SK-N-SH (cell line): ENCODE measurements around the gene XPO1. TPM values are rescaled to one million over a fixed set of nuclear protein-coding genes. Genes with fewer than 3 reads are reported as not detected.
"Not testable (repeated sequence)": the region's sequence is repeated elsewhere in the genome, so short reads cannot be mapped to it uniquely, and the experiment has no call there.

Experiments
- CTCF ChIA-PET: fragments of 300-600, 350-600 bp; formaldehyde crosslinking; extraction: SDS; loops from one replicate; lab custom pipeline; 2021; lab: Yijun Ruan, JAX
- POLR2A ChIA-PET: fragments of 350-600 bp; sonication (Branson Sonifier 250); formaldehyde crosslinking; extraction: SDS; loops from one replicate; lab custom pipeline; 2020; ENCODE audit warnings: antibody characterized with exemption, inconsistent platforms; lab: Yijun Ruan, JAX
- DNase-seq: peaks from one replicate; pipeline ENCODE4 v3.0.0; 2012
- H2AFZ ChIP-seq: fragments of 200-600 bp; sonication (generic); 2 replicates; pipeline ENCODE4 v1.8.1; 2016; ENCODE audit warnings: antibody characterized with exemption, mild to moderate bottlenecking, low read depth
- H3F3A ChIP-seq: fragments of 200-600 bp; sonication (generic); replicated peaks from 2 replicates; pipeline ENCODE3; 2016; ENCODE audit warnings: antibody characterized with exemption, mild to moderate bottlenecking; ENCODE audit not compliant: insufficient read depth
- H3K27ac ChIP-seq, 2 experiments: fragments of 200-500 bp in 1 of 2; fragments of 200-600 bp in 1 of 2; sonication (Bioruptor generic) in 1 of 2; sonication (generic), shearing (Covaris generic) in 1 of 2; 2 replicates each; pipeline versions ENCODE4 v1.5.1 to v1.6.1; 2014 to 2016; ENCODE audit warnings: low read depth in 2 of 2, inconsistent platforms in 1 of 2, low read length in 1 of 2, mild to moderate bottlenecking in 1 of 2, mixed read lengths in 1 of 2
- H3K27me3 ChIP-seq: fragments of 200-600 bp; sonication (generic), shearing (Covaris generic); 2 replicates; pipeline ENCODE4 v1.6.1; 2016; ENCODE audit warnings: mixed run types; ENCODE audit not compliant: insufficient read depth
- H3K36me3 ChIP-seq, 2 experiments: fragments of 200-500 bp in 1 of 2; fragments of 200-600 bp in 1 of 2; sonication (Bioruptor generic) in 1 of 2; sonication (generic) in 1 of 2; replicated peaks in 1 of 2; 2 replicates each; pipeline versions ENCODE3 to v1.5.1; 2014 to 2016; ENCODE audit warnings: low read length in 1 of 2, mild to moderate bottlenecking in 1 of 2; ENCODE audit not compliant: insufficient read depth in 2 of 2, control insufficient read depth in 1 of 2
- H3K4me1 ChIP-seq, 2 experiments: fragments of 200-500 bp in 1 of 2; fragments of 200-600 bp in 1 of 2; sonication (Bioruptor generic) in 1 of 2; sonication (generic), shearing (Covaris generic) in 1 of 2; 2 replicates each; pipeline versions ENCODE4 v1.5.1 to v1.6.1; 2014 to 2016; ENCODE audit warnings: low read depth in 1 of 2, low read length in 1 of 2, mixed run types in 1 of 2; ENCODE audit not compliant: insufficient read depth in 2 of 2, control insufficient read depth in 1 of 2
- H3K4me2 ChIP-seq: fragments of 200-600 bp; sonication (generic), shearing (Covaris generic); 2 replicates; pipeline ENCODE4 v1.6.1; 2017; ENCODE audit warnings: mixed run types
- H3K4me3 ChIP-seq, 2 experiments: fragments of 200-500 bp in 1 of 2; fragments of 200-600 bp in 1 of 2; sonication (Bioruptor generic) in 1 of 2; sonication (generic), shearing (Covaris generic) in 1 of 2; 2 replicates each; pipeline versions ENCODE4 v1.5.1 to v1.8.1; 2014 to 2016; ENCODE audit warnings: low read depth in 2 of 2, inconsistent platforms in 1 of 2, low read length in 1 of 2, mild to moderate bottlenecking in 1 of 2, mixed read lengths in 1 of 2, moderate library complexity in 1 of 2
- H3K79me2 ChIP-seq: fragments of 200-600 bp; sonication (generic); 2 replicates; pipeline ENCODE4 v1.8.1; 2017; ENCODE audit warnings: mild to moderate bottlenecking; ENCODE audit not compliant: insufficient read depth
- H3K9ac ChIP-seq: fragments of 200-600 bp; sonication (generic); 2 replicates; pipeline ENCODE4 v1.6.1; 2017; ENCODE audit warnings: mixed run types
- H3K9me2 ChIP-seq: fragments of 200-600 bp; sonication (generic); 2 replicates; pipeline ENCODE4 v1.6.1; 2017; ENCODE audit warnings: mixed run types
- H3K9me3 ChIP-seq: fragments of 200-600 bp; sonication (generic); 2 replicates; pipeline ENCODE4 v1.6.1; 2017; ENCODE audit warnings: mixed run types, mild to moderate bottlenecking, moderate library complexity
- H4K20me1 ChIP-seq: fragments of 200-600 bp; sonication (generic); 2 replicates; pipeline ENCODE4 v1.6.1; 2017; ENCODE audit warnings: mild to moderate bottlenecking, mixed run types; ENCODE audit not compliant: insufficient read depth
- FOXM1 ChIP-seq: IDR thresholded peaks from 2 replicates; pipeline ENCODE4 v1.4.0; 2012; ENCODE audit warnings: low read depth, mild to moderate bottlenecking
- NFIC ChIP-seq: IDR thresholded peaks from 2 replicates; pipeline ENCODE4 v1.4.0; 2012; ENCODE audit warnings: borderline replicate concordance
- RCOR1 ChIP-seq: fragments of 150-350 bp; IDR thresholded peaks from 2 replicates; pipeline ENCODE4 v1.6.1; 2017; ENCODE audit warnings: antibody characterized with exemption, low read length
- TAF1 ChIP-seq: IDR thresholded peaks from 2 replicates; pipeline ENCODE4 v1.6.1; 2012; ENCODE audit warnings: low read depth, mild to moderate bottlenecking, low read length, moderate library complexity, borderline replicate concordance
- TCF12 ChIP-seq: IDR thresholded peaks from 2 replicates; pipeline ENCODE4 v1.4.0; 2012
- whole genome bisulfite sequencing: methylation state at CpG from one replicate; pipeline ENCODE4 v1.1.6; 2017; ENCODE audit warnings: low lambda C conversion rate; 5-methylcytosine and 5-hydroxymethylcytosine counted together
- polyA plus RNA-seq, 3 experiments: library from polyadenylated mRNA; depleted of rRNA; stranded (reverse); fragments of >200 nt; gene quantifications; 2 replicates each; pipeline ENCODE4 v1.2.3, GENCODE V29; 2012
- TF ChIP-seq, protein P1 (sequence below): fragments of 200-600 bp; sonication (generic); IDR thresholded peaks from 2 replicates; pipeline ENCODE4 v1.6.1; 2017; ENCODE audit warnings: antibody characterized with exemption, mild to moderate bottlenecking, moderate library complexity
- TF ChIP-seq, protein P2 (sequence below): fragments of 150-350 bp; IDR thresholded peaks from 2 replicates; pipeline ENCODE4 v1.6.1; 2016; ENCODE audit warnings: mild to moderate bottlenecking, low read depth, low read length

XPO1 gene
- polyA plus RNA-seq, 1 of the 3 experiments (the other 2 are of a cell fraction) = 61.0 TPM

DNA sequence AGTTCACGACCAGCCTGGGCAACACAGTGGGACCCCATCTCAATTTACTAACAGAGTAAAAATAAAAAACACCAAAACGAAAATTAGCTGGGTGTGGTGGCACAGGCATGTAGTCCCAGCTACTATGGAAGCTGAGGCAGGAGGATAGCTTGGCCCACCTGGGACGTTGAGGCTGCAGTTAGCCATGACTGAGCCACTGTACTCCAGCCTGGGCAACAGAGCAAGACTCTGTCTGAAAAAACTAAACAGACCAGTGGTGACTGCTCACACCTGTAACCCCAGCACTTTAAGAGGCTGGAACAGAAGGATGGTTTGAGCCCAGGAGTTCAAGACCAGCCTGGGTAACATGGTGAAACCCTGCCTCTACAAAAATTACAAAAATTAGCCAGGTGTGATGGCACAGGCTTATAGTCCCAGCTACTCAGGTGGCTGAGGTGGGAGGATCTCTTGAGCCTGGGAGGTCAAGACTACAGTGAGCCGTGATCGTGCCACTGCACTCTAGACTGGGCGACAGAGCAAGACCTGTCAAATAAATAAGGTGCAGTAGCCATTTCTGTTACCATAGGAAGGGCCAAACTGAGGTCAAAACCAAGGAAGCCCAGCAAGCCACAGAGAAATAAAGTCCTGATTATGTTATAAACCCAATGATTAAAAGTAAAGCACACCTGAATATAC is 81.3 kb downstream of the XPO1 start (continued):
- TF ChIP-seq FOXM1 = no peak
- TF ChIP-seq TCF12 = no peak
- TF ChIP-seq NFIC = no peak
- TF ChIP-seq, protein P1, sequence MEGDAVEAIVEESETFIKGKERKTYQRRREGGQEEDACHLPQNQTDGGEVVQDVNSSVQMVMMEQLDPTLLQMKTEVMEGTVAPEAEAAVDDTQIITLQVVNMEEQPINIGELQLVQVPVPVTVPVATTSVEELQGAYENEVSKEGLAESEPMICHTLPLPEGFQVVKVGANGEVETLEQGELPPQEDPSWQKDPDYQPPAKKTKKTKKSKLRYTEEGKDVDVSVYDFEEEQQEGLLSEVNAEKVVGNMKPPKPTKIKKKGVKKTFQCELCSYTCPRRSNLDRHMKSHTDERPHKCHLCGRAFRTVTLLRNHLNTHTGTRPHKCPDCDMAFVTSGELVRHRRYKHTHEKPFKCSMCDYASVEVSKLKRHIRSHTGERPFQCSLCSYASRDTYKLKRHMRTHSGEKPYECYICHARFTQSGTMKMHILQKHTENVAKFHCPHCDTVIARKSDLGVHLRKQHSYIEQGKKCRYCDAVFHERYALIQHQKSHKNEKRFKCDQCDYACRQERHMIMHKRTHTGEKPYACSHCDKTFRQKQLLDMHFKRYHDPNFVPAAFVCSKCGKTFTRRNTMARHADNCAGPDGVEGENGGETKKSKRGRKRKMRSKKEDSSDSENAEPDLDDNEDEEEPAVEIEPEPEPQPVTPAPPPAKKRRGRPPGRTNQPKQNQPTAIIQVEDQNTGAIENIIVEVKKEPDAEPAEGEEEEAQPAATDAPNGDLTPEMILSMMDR = no peak
- TF ChIP-seq, protein P2, sequence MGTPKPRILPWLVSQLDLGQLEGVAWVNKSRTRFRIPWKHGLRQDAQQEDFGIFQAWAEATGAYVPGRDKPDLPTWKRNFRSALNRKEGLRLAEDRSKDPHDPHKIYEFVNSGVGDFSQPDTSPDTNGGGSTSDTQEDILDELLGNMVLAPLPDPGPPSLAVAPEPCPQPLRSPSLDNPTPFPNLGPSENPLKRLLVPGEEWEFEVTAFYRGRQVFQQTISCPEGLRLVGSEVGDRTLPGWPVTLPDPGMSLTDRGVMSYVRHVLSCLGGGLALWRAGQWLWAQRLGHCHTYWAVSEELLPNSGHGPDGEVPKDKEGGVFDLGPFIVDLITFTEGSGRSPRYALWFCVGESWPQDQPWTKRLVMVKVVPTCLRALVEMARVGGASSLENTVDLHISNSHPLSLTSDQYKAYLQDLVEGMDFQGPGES = no peak
- no peak for TF ChIP-seq RCOR1

DNA sequence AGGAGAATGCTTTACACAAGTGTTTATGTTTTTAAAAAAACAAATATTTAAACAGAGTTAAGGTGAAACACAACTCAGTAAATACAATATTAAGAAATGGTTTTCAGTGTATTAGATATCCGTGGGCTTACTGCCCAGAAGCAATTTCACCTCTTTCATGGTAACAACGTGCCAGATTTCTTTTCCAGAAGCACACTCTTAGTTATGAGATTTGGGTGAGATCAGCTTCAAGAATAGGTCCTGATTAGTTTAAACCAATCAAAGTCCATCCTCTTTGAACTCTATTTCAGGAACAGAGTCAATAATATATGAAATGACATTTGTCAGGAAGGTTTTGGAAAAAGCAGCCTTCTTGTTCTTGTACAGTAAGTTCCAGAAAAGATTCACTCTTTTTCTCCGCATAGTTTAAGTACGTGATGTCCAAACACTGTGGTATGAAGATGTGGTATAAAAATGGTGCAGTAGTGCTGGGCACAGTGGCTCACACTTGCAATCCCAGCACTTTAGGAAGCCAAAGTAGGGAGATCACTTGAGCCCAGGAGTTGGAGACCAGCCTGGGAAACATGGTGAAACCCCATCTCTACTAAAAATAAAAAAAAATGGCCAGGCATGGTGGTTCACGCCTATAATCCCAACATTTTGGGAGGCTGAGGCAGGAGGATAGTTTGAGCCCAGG is 81.9 kb downstream of the XPO1 start:
- TF ChIP-seq TAF1 = no peak
- Histone ChIP-seq H3K9me2 (no peaks in the 10 kb centered on the region), H3K27ac (no peak overlapping the region), H4K20me1 (peaks cover 66% of the 10 kb centered on the region), H3K4me1 (peaks cover 0 to 18% of the 10 kb centered on the region in 2 experiments; a peak in 1 of 4 replicates), H2AFZ (no peak overlapping the region), H3K36me3 (peaks cover 0 to 20% of the 10 kb centered on the region in 2 experiments), H3K4me2 (no peak overlapping the region), H3K79me2 (peaks cover 100% of the 10 kb centered on the region), H3K4me3 (no peak overlapping the region), H3K27me3 (no peaks in the 10 kb centered on the region), H3K9me3 (no peaks in the 10 kb centered on the region), H3K9ac (no peak overlapping the region), H3F3A (peaks cover 18% of the 10 kb centered on the region)
- DNase-seq = no peak
- 85% methylated on average over 5 of the region's 5 CpGs for WGBS
- ChIA-PET CTCF (no interaction called here), POLR2A (no interaction called here)

DNA sequence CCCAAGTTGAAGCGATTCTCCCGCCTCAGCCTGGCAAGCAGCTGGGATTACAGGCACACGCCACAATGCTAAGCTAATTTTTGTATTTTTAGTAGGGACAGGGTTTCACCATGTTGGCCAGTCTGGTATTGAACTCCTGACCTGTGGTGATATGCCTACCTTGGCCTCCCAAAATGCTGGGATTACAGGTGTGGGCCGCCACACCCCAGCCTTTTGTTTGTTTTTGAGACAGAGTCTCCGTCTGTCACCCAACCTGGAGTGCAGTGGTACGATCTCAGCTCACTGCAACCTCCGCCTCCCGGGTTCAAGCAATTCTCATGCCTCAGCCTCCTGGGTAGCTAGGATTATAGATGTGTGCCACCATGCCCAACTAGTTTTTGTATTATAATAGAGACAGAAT is 83.2 kb downstream of the XPO1 start:
- H3K27ac ChIP-seq, H3K4me1 ChIP-seq, H3K9ac ChIP-seq, H3K4me2 ChIP-seq, H3K4me3 ChIP-seq, H3K27me3 ChIP-seq, H3K9me2 ChIP-seq, H2AFZ ChIP-seq, DNase-seq, H3K9me3 ChIP-seq: not testable (repeated sequence)
- H3K36me3 ChIP-seq = peaks cover 0 to 27% of the 10 kb centered on the region in 2 experiments
- H3F3A ChIP-seq = peaks cover 15% of the 10 kb centered on the region
- CTCF ChIA-PET = interaction anchor here (0.7 kb wide), 1 partner anchor 22 kb away, joined by 3 read pairs; no protein-coding TSS in a partner anchor
- POLR2A ChIA-PET = interaction anchor here (0.7 kb wide), 1 partner anchor 199 kb away, joined by 3 read pairs; no protein-coding TSS in a partner anchor
- WGBS = 97% methylated on average over 8 of the region's 8 CpGs
- peaks cover 70% of the 10 kb centered on the region for H4K20me1 ChIP-seq
- H3K79me2 ChIP-seq = peaks cover 100% of the 10 kb centered on the region
